CD8-positive, alpha-beta memory T cell (primary cell): ENCODE results near the gene CTXN3. TPM values are rescaled to one million over a fixed set of nuclear protein-coding genes. Genes with fewer than 3 reads are reported as not detected.

ENCODE experiments used
- CTCF ChIA-PET: fragments of 350-600 bp; sonication (Branson Sonifier 250); formaldehyde crosslinking; loops from one replicate; lab custom pipeline; 2021; ENCODE audit warnings: antibody characterized with exemption; lab: Charles Lee
- POLR2A ChIA-PET: fragments of 350-600 bp; sonication (Branson Sonifier 250); formaldehyde crosslinking; loops from one replicate; lab custom pipeline; 2021; ENCODE audit warnings: antibody characterized with exemption; lab: Charles Lee
- DNase-seq, 5 donors: peaks; one replicate each; pipeline versions ENCODE4 v3.0.0 to v3.0.0-alpha.2; 2020 to 2022; ENCODE audit warnings: mixed read lengths in 1 of 5
- H3K27ac ChIP-seq: one replicate; pipeline ENCODE4 v1.7.0; 2013; ENCODE audit warnings: low read depth, mild to moderate bottlenecking, low read length, moderate library complexity
- H3K27me3 ChIP-seq: 2 replicates; pipeline ENCODE4 v1.7.0; 2013; ENCODE audit warnings: low read length, mild to moderate bottlenecking; ENCODE audit not compliant: insufficient read depth, poor library complexity, severe bottlenecking
- H3K36me3 ChIP-seq: 2 replicates; pipeline ENCODE4 v1.7.0; 2013; ENCODE audit warnings: mild to moderate bottlenecking, low read length, moderate library complexity; ENCODE audit not compliant: insufficient read depth
- H3K4me1 ChIP-seq: 2 replicates; pipeline ENCODE4 v1.7.0; 2013; ENCODE audit warnings: mild to moderate bottlenecking, low read length, moderate library complexity; ENCODE audit not compliant: insufficient read depth
- H3K4me3 ChIP-seq: 2 replicates; pipeline ENCODE4 v1.7.0; 2013; ENCODE audit warnings: mild to moderate bottlenecking, low read length
- H3K9me3 ChIP-seq: 2 replicates; pipeline ENCODE4 v1.7.0; 2013; ENCODE audit warnings: mild to moderate bottlenecking, low read length
- H3K27ac Mint-ChIP-seq, 8 donors: one replicate each; pipeline ENCODE4 v1.8.0; 2020 to 2021; ENCODE audit warnings: mixed read lengths in 8 of 8, mild to moderate bottlenecking in 6 of 8, inconsistent platforms in 3 of 8, moderate library complexity in 3 of 8
- H3K27me3 Mint-ChIP-seq, 2 donors: one replicate each; pipeline ENCODE4 v1.8.0; 2020 to 2021; ENCODE audit warnings: mixed read lengths in 2 of 2, mild to moderate bottlenecking in 1 of 2, moderate library complexity in 1 of 2
- H3K36me3 Mint-ChIP-seq, 3 donors: one replicate each; pipeline ENCODE4 v1.8.0; 2020 to 2021; ENCODE audit warnings: mixed read lengths in 3 of 3, inconsistent platforms in 1 of 3, mild to moderate bottlenecking in 1 of 3
- H3K4me1 Mint-ChIP-seq, 3 donors: one replicate each; pipeline ENCODE4 v1.8.0; 2020 to 2021; ENCODE audit warnings: mixed read lengths in 3 of 3, inconsistent platforms in 1 of 3, mild to moderate bottlenecking in 1 of 3
- H3K4me3 Mint-ChIP-seq, 7 donors: one replicate each; pipeline ENCODE4 v1.8.0; 2020 to 2021; ENCODE audit warnings: mixed read lengths in 7 of 7, mild to moderate bottlenecking in 6 of 7, moderate library complexity in 4 of 7, inconsistent platforms in 2 of 7
- H3K9me3 Mint-ChIP-seq, 5 donors: one replicate each; pipeline ENCODE4 v1.8.0; 2020 to 2022; ENCODE audit warnings: mixed read lengths in 5 of 5, mild to moderate bottlenecking in 3 of 5, moderate library complexity in 2 of 5, inconsistent platforms in 1 of 5
- polyA plus RNA-seq: library from polyadenylated mRNA; unstranded; fragments of 300-500 nt; fragmentation: Illumina TruSeq; gene quantifications from one replicate; pipeline ENCODE4 v1.2.3, GENCODE V29; 2021
- total RNA-seq, 2 experiments: library from RNA; stranded (reverse); gene quantifications; one replicate each; pipeline ENCODE4 v1.2.3, GENCODE V29; 2021

CTXN3 gene
- total RNA-seq = not detected
- not detected for polyA plus RNA-seq

DNA sequence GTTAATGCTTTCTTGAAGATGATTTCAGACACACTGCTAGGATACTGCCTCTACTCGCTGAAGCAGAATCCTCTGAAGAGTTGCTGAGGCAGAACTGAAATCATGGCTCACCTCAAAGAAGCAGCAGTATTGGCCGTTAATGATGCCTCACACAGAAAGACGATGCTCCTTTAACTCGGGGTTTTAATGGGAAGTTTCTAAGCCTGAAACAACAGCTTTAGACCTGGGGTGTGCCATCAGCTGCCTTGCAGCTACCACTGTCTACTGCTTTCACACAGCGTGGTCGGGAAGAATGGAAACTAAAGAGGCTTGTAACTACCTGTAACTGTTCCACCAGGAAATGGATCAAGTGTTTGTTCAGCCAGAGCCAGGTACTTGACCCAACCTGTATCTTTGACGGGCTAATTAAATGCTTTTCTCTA lies at the start of gene CTXN3:
CTXN3 (plus strand) TSS at position 65 of the 422 bp plus-strand sequence. CDS start 8,440 bp downstream, outside the sequence.
- H3K9me3 Mint-ChIP-seq = no peaks in the 10 kb centered on the region
- CTCF ChIA-PET = no interaction called here
- Histone ChIP-seq H3K9me3 (no peaks in the 10 kb centered on the region), H3K4me3 (no peak within 1 kb of the TSS), H3K27ac (no peak within 1 kb of the TSS), H3K4me1 (no peaks in the 10 kb centered on the region), H3K27me3 (no peaks in the 10 kb centered on the region), H3K36me3 (no peaks in the 10 kb centered on the region)
- no peak within 1 kb of the TSS for H3K27ac Mint-ChIP-seq
- no peak for DNase-seq
- POLR2A ChIA-PET = no interaction called here
- no peak within 1 kb of the TSS for H3K4me3 Mint-ChIP-seq
- no peaks in the 10 kb centered on the region for H3K36me3 Mint-ChIP-seq
- no peaks in the 10 kb centered on the region for H3K4me1 Mint-ChIP-seq
- H3K27me3 Mint-ChIP-seq = peaks cover 0 to 2% of the 10 kb centered on the region in 2 donors

DNA sequence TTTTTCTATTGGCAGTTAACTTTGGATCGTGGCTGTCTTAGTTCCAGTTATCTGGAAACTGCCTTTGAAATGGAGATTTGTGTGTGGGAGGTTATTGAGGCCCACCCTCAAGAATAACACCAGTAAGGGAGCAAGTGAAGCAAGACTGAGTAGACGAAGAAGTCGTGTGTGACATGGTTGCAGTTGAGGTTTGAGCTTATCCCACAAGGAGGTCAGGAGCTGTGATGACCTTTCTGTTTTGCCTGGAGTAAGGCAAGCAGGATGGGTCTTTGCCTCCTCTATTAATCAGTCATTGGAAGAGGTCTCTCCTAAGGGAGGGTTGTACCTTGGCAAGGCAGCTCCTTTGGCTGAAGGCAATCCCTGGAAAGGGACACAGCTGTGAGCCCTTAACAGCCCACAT lies 49.6 kb upstream of the CTXN3 start:
- no peak overlapping the region for H3K4me3 ChIP-seq
- H3K36me3 ChIP-seq = no peaks in the 10 kb centered on the region
- no peak for DNase-seq
- no peaks in the 10 kb centered on the region for H3K9me3 Mint-ChIP-seq
- POLR2A ChIA-PET = no interaction called here
- H3K27ac Mint-ChIP-seq = no peak overlapping the region
- peaks cover 2 to 8% (median 6%) of the 10 kb centered on the region in 3 donors for H3K4me1 Mint-ChIP-seq
- no peak overlapping the region for H3K4me3 Mint-ChIP-seq
- H3K36me3 Mint-ChIP-seq = no peaks in the 10 kb centered on the region
- peaks cover 0 to 3% of the 10 kb centered on the region in 2 donors for H3K27me3 Mint-ChIP-seq
- H3K27me3 ChIP-seq = no peaks in the 10 kb centered on the region
- H3K27ac ChIP-seq = no peak overlapping the region
- CTCF ChIA-PET = interaction anchor here (1.2 kb wide), 1 partner anchor 8 kb away, joined by 4 read pairs; no protein-coding TSS in a partner anchor
- H3K4me1 ChIP-seq = peaks cover 11% of the 10 kb centered on the region
- H3K9me3 ChIP-seq = no peaks in the 10 kb centered on the region

DNA sequence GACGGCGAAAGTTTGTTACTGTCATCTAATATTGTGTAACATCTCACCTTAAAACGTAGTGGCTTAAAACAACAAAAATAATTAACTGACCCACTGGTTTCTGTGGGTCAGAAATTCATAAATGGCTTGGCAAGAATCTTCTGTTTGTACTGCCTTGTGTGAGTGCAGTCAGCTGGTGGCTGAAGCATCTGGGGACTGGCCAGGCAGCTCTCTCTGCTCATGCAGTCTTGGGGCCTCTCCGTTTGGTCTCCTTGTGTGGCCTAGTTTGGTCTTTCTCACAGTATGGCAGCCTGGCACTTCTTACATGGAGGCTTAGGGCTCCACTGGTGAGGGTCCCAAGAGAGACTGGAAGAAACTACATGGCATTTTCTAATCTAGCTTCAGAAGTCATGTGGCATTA lies 49.0 kb upstream of the CTXN3 start:
- H3K9me3 Mint-ChIP-seq = no peaks in the 10 kb centered on the region
- peaks cover 2 to 8% (median 6%) of the 10 kb centered on the region in 3 donors for H3K4me1 Mint-ChIP-seq
- H3K4me3 ChIP-seq = no peak overlapping the region
- no peak overlapping the region for H3K27ac Mint-ChIP-seq
- no peaks in the 10 kb centered on the region for H3K9me3 ChIP-seq
- CTCF ChIA-PET = no interaction called here
- peaks cover 0 to 3% of the 10 kb centered on the region in 2 donors for H3K27me3 Mint-ChIP-seq
- H3K4me1 ChIP-seq = peaks cover 11% of the 10 kb centered on the region
- POLR2A ChIA-PET = no interaction called here
- no peak overlapping the region for H3K4me3 Mint-ChIP-seq
- H3K36me3 Mint-ChIP-seq = no peaks in the 10 kb centered on the region
- no peak overlapping the region for H3K27ac ChIP-seq
- no peak for DNase-seq
- H3K27me3 ChIP-seq = no peaks in the 10 kb centered on the region
- H3K36me3 ChIP-seq = no peaks in the 10 kb centered on the region

DNA sequence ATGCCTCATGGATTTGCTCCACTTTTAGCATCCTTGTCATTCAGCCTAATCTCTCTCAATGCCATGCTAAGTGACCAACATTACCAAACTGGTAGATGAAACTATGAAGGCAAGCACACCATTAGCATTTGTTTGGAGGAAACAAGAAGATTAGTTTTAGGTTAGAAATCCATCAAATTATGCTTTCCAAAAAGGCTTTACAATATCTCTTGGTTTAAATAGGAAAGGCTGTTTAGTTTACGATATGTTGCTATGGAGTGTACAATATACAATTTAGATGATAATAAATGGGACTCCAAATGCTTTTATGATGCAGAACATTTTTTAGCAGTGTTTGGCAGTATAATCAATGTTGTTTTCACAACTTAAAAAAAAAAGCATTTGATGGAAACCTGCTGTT lies 47.8 kb upstream of the CTXN3 start:
- CTCF ChIA-PET = no interaction called here
- H3K4me1 ChIP-seq = peaks cover under 1% of the 10 kb centered on the region

DNA sequence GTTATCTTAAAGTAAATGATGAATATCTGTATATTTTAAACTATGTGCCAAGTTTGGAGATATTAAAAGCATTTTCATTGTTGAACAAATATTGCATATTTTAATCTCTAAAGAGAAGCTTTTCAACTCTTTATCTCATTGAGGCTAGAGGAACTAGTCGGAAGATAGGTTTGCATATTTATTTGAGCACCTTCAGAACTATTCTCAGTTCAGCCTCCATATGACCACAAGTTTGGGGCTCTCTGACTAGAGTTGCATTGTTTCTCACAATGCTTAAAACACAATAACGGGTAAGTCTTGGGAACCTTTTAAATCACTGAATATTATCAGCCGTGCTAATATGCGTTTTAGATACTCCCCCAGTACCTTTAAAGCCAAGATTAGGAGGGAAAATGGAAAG lies 47.3 kb upstream of the CTXN3 start:
- no peak overlapping the region for H3K4me3 ChIP-seq

More for the DNA sequence above, 47.8 kb upstream of the CTXN3 start:
- Histone ChIP-seq H3K27me3 (no peaks in the 10 kb centered on the region), H3K9me3 (no peaks in the 10 kb centered on the region), H3K27ac (no peak overlapping the region), H3K36me3 (no peaks in the 10 kb centered on the region), H3K4me3 (no peak overlapping the region)
- H3K4me3 Mint-ChIP-seq = no peak overlapping the region
- DNase-seq = no peak
- no peaks in the 10 kb centered on the region for H3K36me3 Mint-ChIP-seq
- no peaks in the 10 kb centered on the region for H3K9me3 Mint-ChIP-seq
- POLR2A ChIA-PET = no interaction called here
- H3K27ac Mint-ChIP-seq = no peak overlapping the region
- peaks cover 0 to 3% of the 10 kb centered on the region in 2 donors for H3K27me3 Mint-ChIP-seq
- H3K4me1 Mint-ChIP-seq = peaks cover 0 to 5% (median 2%) of the 10 kb centered on the region in 3 donors

DNA sequence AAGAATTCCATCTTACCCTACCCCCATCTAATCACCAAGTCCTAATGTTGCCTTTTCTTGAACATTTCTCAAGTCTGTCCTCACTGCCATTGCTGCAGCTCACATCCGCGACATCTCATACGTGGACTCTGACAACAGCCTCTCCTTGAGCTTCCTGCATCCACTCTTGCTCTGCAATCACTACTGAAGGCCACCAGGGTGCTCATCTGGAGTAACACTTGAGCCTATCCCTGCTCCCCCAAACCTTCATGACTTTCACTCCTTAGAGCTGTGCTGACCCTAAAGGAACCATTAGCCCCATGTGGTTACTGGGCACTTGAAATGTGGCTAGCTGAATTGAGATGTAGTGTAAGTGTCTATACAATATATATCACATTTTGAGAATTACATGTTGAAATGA lies 46.4 kb upstream of the CTXN3 start:
- no peaks in the 10 kb centered on the region for H3K27me3 ChIP-seq
- no peak overlapping the region for H3K4me3 ChIP-seq
- Mint-ChIP-seq H3K4me3 (no peak overlapping the region), H3K4me1 (peaks cover 0 to 5% (median 2%) of the 10 kb centered on the region in 3 donors), H3K27me3 (peaks cover 0 to 3% of the 10 kb centered on the region in 2 donors), H3K27ac (no peak overlapping the region), H3K9me3 (no peaks in the 10 kb centered on the region), H3K36me3 (no peaks in the 10 kb centered on the region)
- DNase-seq = no peak
- POLR2A ChIA-PET = no interaction called here
- no peaks in the 10 kb centered on the region for H3K9me3 ChIP-seq
- H3K36me3 ChIP-seq = no peaks in the 10 kb centered on the region
- no peak overlapping the region for H3K27ac ChIP-seq
- no peaks in the 10 kb centered on the region for H3K4me1 ChIP-seq
- CTCF ChIA-PET = no interaction called here

More for the DNA sequence above, 47.3 kb upstream of the CTXN3 start:
- Histone ChIP-seq H3K4me1 (no peaks in the 10 kb centered on the region), H3K36me3 (no peaks in the 10 kb centered on the region), H3K9me3 (no peaks in the 10 kb centered on the region), H3K27me3 (no peaks in the 10 kb centered on the region), H3K27ac (no peak overlapping the region)
- ChIA-PET POLR2A (no interaction called here), CTCF (no interaction called here)
- H3K27me3 Mint-ChIP-seq = peaks cover 0 to 3% of the 10 kb centered on the region in 2 donors
- peaks cover 0 to 5% (median 2%) of the 10 kb centered on the region in 3 donors for H3K4me1 Mint-ChIP-seq
- DNase-seq = no peak
- no peak overlapping the region for H3K27ac Mint-ChIP-seq
- H3K4me3 Mint-ChIP-seq = no peak overlapping the region
- H3K9me3 Mint-ChIP-seq = no peaks in the 10 kb centered on the region
- H3K36me3 Mint-ChIP-seq = no peaks in the 10 kb centered on the region

DNA sequence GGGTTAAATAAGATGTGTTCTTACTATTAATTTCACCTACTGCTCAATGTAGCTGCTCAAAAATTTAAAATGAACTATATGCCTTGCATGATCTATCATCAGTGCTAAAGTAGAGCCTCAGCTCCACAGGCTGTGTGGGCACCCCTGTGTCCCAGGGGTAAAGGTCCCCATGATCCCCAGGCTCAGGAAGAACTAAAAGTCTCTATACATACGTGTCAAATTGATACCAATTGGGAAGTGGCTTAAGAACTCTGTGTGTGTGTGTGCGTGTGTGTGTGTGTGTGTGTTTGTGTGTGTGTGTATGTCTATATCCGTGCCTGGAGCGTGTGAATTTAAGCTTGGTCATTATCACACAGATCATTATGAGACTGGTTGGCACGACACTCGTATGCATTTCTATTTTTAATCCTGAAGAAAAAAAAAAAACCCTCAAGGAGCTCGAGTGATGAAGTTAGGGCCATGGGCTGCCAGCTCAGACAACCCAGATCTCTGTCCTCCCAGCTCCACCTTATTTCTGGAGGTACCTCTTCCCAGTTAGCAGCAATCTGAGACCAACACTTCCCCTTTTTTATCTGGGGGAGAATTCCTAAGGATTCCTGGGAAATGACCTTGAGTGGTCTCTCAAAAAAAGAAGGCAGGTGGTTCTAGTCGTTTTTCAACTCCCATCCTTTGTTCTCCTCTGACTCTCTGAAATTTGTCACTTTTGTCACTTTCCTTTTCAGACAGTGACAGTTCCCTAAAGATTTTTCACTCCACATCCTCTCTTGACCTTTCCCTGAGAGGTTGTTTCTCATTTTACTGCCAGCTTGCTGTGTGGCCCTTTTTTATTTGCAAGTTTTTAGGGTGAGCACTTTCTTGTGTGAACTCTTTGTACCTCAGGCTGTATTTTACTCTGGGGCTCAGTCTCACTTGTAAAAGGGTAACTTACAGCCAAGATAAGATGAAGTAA lies 45.7 kb upstream of the CTXN3 start:
- no peaks in the 10 kb centered on the region for H3K27me3 ChIP-seq
- no peaks in the 10 kb centered on the region for H3K36me3 ChIP-seq
- DNase-seq = no peak
- no peak overlapping the region for H3K27ac ChIP-seq
- Mint-ChIP-seq H3K4me1 (peaks cover 0 to 6% (median 2%) of the 10 kb centered on the region in 3 donors), H3K27ac (no peak overlapping the region), H3K9me3 (no peaks in the 10 kb centered on the region), H3K36me3 (no peaks in the 10 kb centered on the region), H3K4me3 (no peak overlapping the region), H3K27me3 (peaks cover 0 to 3% of the 10 kb centered on the region in 2 donors)
- no peaks in the 10 kb centered on the region for H3K9me3 ChIP-seq
- H3K4me3 ChIP-seq = no peak overlapping the region
- POLR2A ChIA-PET = no interaction called here
- H3K4me1 ChIP-seq = no peaks in the 10 kb centered on the region
- CTCF ChIA-PET = no interaction called here

DNA sequence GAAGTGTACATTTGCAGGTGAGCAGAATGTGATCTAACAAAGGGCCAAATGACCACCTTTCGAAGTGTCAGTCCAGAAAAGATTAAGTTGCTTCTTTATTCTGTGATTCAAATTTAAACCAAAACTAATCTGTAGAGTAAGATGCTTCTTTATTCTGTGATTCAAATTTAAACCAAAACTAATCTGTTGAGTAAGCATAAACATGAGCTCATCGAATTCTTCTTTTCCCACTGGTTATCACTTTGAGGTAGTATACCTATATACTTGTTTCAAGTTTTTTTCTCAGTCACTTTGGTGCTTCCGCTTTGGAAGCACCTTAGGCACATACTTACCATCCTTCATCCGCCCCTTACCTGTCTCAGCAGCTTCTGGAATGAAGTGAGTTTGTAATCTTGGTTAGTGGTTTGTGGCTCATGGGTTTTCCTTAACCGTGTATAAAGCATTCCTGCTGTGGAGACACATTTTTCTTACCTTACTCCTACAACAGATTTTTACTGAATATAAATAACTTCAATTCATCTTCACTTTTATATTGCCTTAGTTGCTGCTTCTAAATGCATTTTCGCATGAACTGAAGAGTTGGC lies 40.7 kb upstream of the CTXN3 start:
- Mint-ChIP-seq H3K36me3 (no peaks in the 10 kb centered on the region), H3K4me1 (peaks cover 0 to 16% (median 2%) of the 10 kb centered on the region in 3 donors), H3K27ac (no peak overlapping the region), H3K4me3 (no peak overlapping the region), H3K27me3 (peaks cover 0 to 3% of the 10 kb centered on the region in 2 donors), H3K9me3 (no peaks in the 10 kb centered on the region)
- ChIA-PET CTCF (interaction anchor here (1.8 kb wide), 1 partner anchor 9 kb away, joined by 4 read pairs; no protein-coding TSS in a partner anchor), POLR2A (no interaction called here)
- Histone ChIP-seq H3K36me3 (no peaks in the 10 kb centered on the region), H3K27me3 (no peaks in the 10 kb centered on the region), H3K4me1 (no peaks in the 10 kb centered on the region), H3K9me3 (no peaks in the 10 kb centered on the region), H3K27ac (no peak overlapping the region), H3K4me3 (no peak overlapping the region)
- DNase-seq = no peak
